Upper lobe of right lung (tissue), 1 donor: ENCODE data around the gene ZFP69B. TPM values are rescaled to one million over a fixed set of nuclear protein-coding genes. Genes with fewer than 3 reads are reported as not detected.

Experiments used
- ATAC-seq: fragments of 200-7000 bp; cut with Tn5 transposase; one replicate; pipeline ENCODE4 v1.9.1; 2020; ENCODE audit warnings: mild to moderate bottlenecking, moderate library complexity
- DNase-seq: peaks from one replicate; pipeline ENCODE4 v3.0.0-alpha.2; 2020
- H3K27ac ChIP-seq: fragments of 200-600 bp; one replicate; pipeline ENCODE4 v1.8.0; 2022
- H3K27me3 ChIP-seq: fragments of 200-600 bp; one replicate; pipeline ENCODE4 v1.8.0; 2022; ENCODE audit warnings: mild to moderate bottlenecking
- H3K36me3 ChIP-seq: fragments of 200-600 bp; one replicate; pipeline ENCODE4 v1.8.0; 2022
- H3K4me1 ChIP-seq: fragments of 200-600 bp; one replicate; pipeline ENCODE4 v1.8.0; 2022
- H3K4me3 ChIP-seq: fragments of 200-600 bp; one replicate; pipeline ENCODE4 v1.8.0; 2022; ENCODE audit warnings: mild to moderate bottlenecking
- H3K9me3 ChIP-seq: fragments of 200-600 bp; one replicate; pipeline ENCODE4 v1.8.0; 2022
- CTCF ChIP-seq: fragments of 200-600 bp; IDR thresholded peaks from one replicate; pipeline ENCODE4 v1.8.0; 2022; ENCODE audit warnings: antibody characterized with exemption
- intact Hi-C: fragments of 100-400 bp; cut with DNase I; formaldehyde crosslinking; loops from one replicate; pipeline ENCODE4 v1.11.0; 2022
- total RNA-seq: library from RNA; stranded (reverse); fragmentation: NEBNext Ultra II Directional; extraction: Animal tissue kit (Norgen Biotek cat#: 25700); gene quantifications from one replicate; pipeline ENCODE4 v1.2.1, GENCODE V29; 2021
- donor health status: DM: no; HTN: yes; CAD: no; lungs with severe emphysema.

Gene ZFP69B
- total RNA-seq, 1 donor from 2014 or later: 1.3 TPM

- Histone ChIP-seq H3K27ac (no peak overlapping the region), H3K9me3 (no peaks in the 10 kb centered on the region), H3K36me3 (peaks cover 4% of the 10 kb centered on the region), H3K4me1 (peaks cover 21% of the 10 kb centered on the region), H3K27me3 (no peaks in the 10 kb centered on the region), H3K4me3 (no peak overlapping the region)
- intact Hi-C loops: no loop called here
- no peak for DNase-seq
- no peak for TF ChIP-seq CTCF
- peak; percentile 23 for ATAC-seq
Observed at GRCh38 chr1:40425198-40425597, 25.1 kb upstream of the ZFP69B start.

GRCh38 chr1:40431385-40431784 is 18.9 kb upstream of the ZFP69B start:
- no peak for TF ChIP-seq CTCF
- Histone ChIP-seq H3K27ac (no peak overlapping the region), H3K4me1 (no peaks in the 10 kb centered on the region), H3K9me3 (no peaks in the 10 kb centered on the region), H3K4me3 (no peak overlapping the region), H3K27me3 (no peaks in the 10 kb centered on the region), H3K36me3 (no peaks in the 10 kb centered on the region)
- ATAC-seq (no peak), DNase-seq (no peak)
- intact Hi-C loops: no loop called here

GRCh38 chr1:40432644-40433390 is 17.5 kb upstream of the ZFP69B start:
- Histone ChIP-seq H3K4me1 (no peaks in the 10 kb centered on the region), H3K27me3 (no peaks in the 10 kb centered on the region), H3K9me3 (no peaks in the 10 kb centered on the region), H3K27ac (no peak overlapping the region), H3K36me3 (no peaks in the 10 kb centered on the region), H3K4me3 (no peak overlapping the region)
- no peak for DNase-seq
- intact Hi-C loops: no loop called here
- TF ChIP-seq CTCF: no peak
- ATAC-seq: no peak

- ATAC-seq: no peak
- TF ChIP-seq CTCF: no peak
- H3K27ac ChIP-seq: no peak overlapping the region
- intact Hi-C loops: no loop called here
- no peaks in the 10 kb centered on the region for H3K27me3 ChIP-seq
- H3K36me3 ChIP-seq: no peaks in the 10 kb centered on the region
- H3K4me3 ChIP-seq: no peak overlapping the region
- no peaks in the 10 kb centered on the region for H3K4me1 ChIP-seq
- no peak for DNase-seq
- no peaks in the 10 kb centered on the region for H3K9me3 ChIP-seq
Observed at GRCh38 chr1:40435471-40435870, 14.8 kb upstream of the ZFP69B start.

GRCh38 chr1:40435876-40436275 is 14.4 kb upstream of the ZFP69B start:
- DNase-seq (no peak), ATAC-seq (no peak)
- no peak for TF ChIP-seq CTCF
- no peak overlapping the region for H3K27ac ChIP-seq
- H3K4me1 ChIP-seq: no peaks in the 10 kb centered on the region
- H3K4me3 ChIP-seq: no peak overlapping the region
- H3K9me3 ChIP-seq: no peaks in the 10 kb centered on the region
- intact Hi-C loops: no loop called here
- H3K27me3 ChIP-seq: no peaks in the 10 kb centered on the region
- H3K36me3 ChIP-seq: no peaks in the 10 kb centered on the region
